Activated CD8-positive, alpha-beta T cell treated with anti-CD3 and anti-CD28 coated beads for 36 hours (primary cell): Measurements from ENCODE around the gene TRAF1. TPM values are rescaled to one million over a fixed set of nuclear protein-coding genes. Genes with fewer than 3 reads are reported as not detected.

Source experiments
- ATAC-seq: fragments of 200-7000 bp; cut with Tn5 transposase; one replicate; pipeline ENCODE4 v1.10.0; 2021; ENCODE audit warnings: mild to moderate bottlenecking, moderate library complexity
- CTCF ChIA-PET: fragments of 350-600 bp; sonication (Branson Sonifier 250); formaldehyde crosslinking; loops from one replicate; lab custom pipeline; 2021; ENCODE audit warnings: antibody characterized with exemption; lab: Charles Lee
- POLR2A ChIA-PET: fragments of 350-600 bp; sonication (Branson Sonifier 250); formaldehyde crosslinking; loops from one replicate; lab custom pipeline; 2021; ENCODE audit warnings: antibody characterized with exemption; lab: Charles Lee
- DNase-seq: peaks from one replicate; pipeline ENCODE4 v3.0.0-alpha.2; 2020
- H3K27ac Mint-ChIP-seq: one replicate; pipeline ENCODE4 v1.8.0; 2021; ENCODE audit warnings: mild to moderate bottlenecking, mixed read lengths
- H3K27me3 Mint-ChIP-seq: one replicate; pipeline ENCODE4 v1.8.0; 2021; ENCODE audit warnings: mixed read lengths
- H3K36me3 Mint-ChIP-seq: one replicate; pipeline ENCODE4 v1.8.0; 2021; ENCODE audit warnings: low read depth, mixed read lengths
- H3K4me1 Mint-ChIP-seq: one replicate; pipeline ENCODE4 v1.8.0; 2021; ENCODE audit warnings: low read depth, mixed read lengths
- H3K4me3 Mint-ChIP-seq: one replicate; pipeline ENCODE4 v1.8.0; 2021; ENCODE audit warnings: mild to moderate bottlenecking, moderate library complexity, mixed read lengths
- H3K9me3 Mint-ChIP-seq: one replicate; pipeline ENCODE4 v1.8.0; 2021; ENCODE audit warnings: mixed read lengths
- intact Hi-C: fragments of 100-400 bp; cut with micrococcal nuclease; formaldehyde crosslinking; loops from one replicate; pipeline ENCODE4 v1.10.0; 2022
- total RNA-seq, 2 experiments: library from RNA; stranded (reverse); gene quantifications; one replicate each; pipeline ENCODE4 v1.2.3, GENCODE V29; 2021
- TF ChIP-seq, protein P1 (sequence below): fragments of 200-600 bp; IDR thresholded peaks from one replicate; pipeline ENCODE4 v1.8.0; 2022; ENCODE audit warnings: antibody characterized with exemption, mild to moderate bottlenecking

TRAF1 gene
- total RNA-seq, 2 experiments from 2014 or later, result 147 to 150 TPM

DNA sequence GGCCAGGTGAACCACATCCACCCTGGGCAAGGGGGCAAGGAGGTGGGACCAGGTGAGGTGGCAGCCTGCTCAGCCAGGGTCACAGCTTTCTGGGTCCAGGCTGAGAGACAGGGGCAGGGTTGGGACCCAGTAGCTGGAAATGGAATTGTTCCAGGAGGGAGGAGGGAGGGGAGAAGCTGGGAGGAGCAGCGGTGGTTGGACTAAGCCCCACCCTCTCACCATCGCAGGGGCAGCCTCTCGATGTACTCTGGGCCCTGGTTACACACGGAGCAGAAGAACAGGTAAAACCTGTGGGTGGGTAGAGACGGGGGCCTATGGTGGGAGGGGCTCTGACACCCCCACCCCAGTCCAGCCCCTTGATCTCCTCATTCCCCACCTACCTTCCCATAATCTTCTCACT, 60.8 kb downstream of the TRAF1 start:
- peaks cover 72% of the 10 kb centered on the region for H3K36me3 Mint-ChIP-seq
- ChIA-PET CTCF (interaction anchor here (0.9 to 2.0 kb wide), 2 partner anchors 10 to 71 kb away, joined by 3 to 7 read pairs; no protein-coding TSS in a partner anchor), POLR2A (interaction anchor here (1.4 to 67.1 kb wide), 3 partner anchors 10 to 46 kb away, joined by 3 to 2439 read pairs (median 231); partner anchors contain the start of genes PSMD5 and TRAF1)
- no peaks in the 10 kb centered on the region for H3K9me3 Mint-ChIP-seq
- TF ChIP-seq, protein P1, sequence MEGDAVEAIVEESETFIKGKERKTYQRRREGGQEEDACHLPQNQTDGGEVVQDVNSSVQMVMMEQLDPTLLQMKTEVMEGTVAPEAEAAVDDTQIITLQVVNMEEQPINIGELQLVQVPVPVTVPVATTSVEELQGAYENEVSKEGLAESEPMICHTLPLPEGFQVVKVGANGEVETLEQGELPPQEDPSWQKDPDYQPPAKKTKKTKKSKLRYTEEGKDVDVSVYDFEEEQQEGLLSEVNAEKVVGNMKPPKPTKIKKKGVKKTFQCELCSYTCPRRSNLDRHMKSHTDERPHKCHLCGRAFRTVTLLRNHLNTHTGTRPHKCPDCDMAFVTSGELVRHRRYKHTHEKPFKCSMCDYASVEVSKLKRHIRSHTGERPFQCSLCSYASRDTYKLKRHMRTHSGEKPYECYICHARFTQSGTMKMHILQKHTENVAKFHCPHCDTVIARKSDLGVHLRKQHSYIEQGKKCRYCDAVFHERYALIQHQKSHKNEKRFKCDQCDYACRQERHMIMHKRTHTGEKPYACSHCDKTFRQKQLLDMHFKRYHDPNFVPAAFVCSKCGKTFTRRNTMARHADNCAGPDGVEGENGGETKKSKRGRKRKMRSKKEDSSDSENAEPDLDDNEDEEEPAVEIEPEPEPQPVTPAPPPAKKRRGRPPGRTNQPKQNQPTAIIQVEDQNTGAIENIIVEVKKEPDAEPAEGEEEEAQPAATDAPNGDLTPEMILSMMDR, result no peak
- no peak overlapping the region for H3K27ac Mint-ChIP-seq
- intact Hi-C loops, result no loop called here
- no peak overlapping the region for H3K4me3 Mint-ChIP-seq
- DNase-seq (no peak), ATAC-seq (no peak)
- peaks cover 23% of the 10 kb centered on the region for H3K4me1 Mint-ChIP-seq
- no peaks in the 10 kb centered on the region for H3K27me3 Mint-ChIP-seq

DNA sequence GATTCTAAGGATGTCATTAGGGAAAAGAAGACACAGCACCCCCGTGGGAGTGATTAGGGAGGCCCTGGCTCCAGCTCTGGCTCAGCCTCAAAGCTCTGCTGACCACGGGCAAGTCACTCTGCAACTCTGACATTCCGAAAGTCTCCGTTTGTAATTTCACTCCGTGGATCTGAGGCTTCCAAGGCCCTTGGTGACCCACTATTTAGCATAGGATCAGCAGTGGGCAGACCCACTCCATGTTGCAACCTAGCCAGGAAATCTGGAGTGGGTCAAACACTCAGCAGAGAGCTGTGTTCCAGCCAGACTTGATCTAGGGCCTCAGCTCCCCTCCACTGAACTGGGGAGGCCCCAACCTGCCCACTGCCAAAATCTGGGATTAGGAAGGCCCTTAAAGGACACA, 61.4 kb downstream of the TRAF1 start:
- H3K36me3 Mint-ChIP-seq, result peaks cover 74% of the 10 kb centered on the region
- TF ChIP-seq, protein P1, result no peak
- peaks cover 18% of the 10 kb centered on the region for H3K4me1 Mint-ChIP-seq
- DNase-seq, result no peak
- ATAC-seq, result no peak
- H3K27me3 Mint-ChIP-seq, result no peaks in the 10 kb centered on the region
- no peak overlapping the region for H3K27ac Mint-ChIP-seq
- no peaks in the 10 kb centered on the region for H3K9me3 Mint-ChIP-seq
- ChIA-PET POLR2A (interaction anchor here (1.4 to 67.1 kb wide), 3 partner anchors 11 to 47 kb away, joined by 3 to 2439 read pairs (median 231); partner anchors contain the start of genes PSMD5 and TRAF1), CTCF (no interaction called here)
- intact Hi-C loops, result no loop called here
- H3K4me3 Mint-ChIP-seq, result no peak overlapping the region

DNA sequence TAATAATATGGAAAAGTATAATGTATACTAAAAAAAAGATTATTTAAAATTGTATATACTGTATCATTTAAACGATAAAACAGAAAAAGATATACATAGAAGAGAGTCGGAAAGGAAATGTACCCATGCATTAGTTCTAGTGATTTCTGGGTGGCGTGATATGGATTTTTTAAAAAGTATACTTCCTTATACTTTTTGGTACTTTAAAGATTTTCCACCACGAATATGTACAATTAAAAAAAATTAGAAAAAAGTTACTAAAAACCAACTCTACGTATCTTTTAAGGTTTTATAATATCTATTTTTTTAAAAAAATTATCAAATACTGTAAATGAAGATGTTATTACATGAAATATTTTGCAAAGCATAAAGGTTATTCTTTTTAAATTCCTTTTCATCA, 61.9 kb downstream of the TRAF1 start:
- no peak overlapping the region for H3K27ac Mint-ChIP-seq
- ChIA-PET CTCF (interaction anchor here (0.7 to 0.8 kb wide), 2 partner anchors 17 to 171 kb away, joined by 3 read pairs; no protein-coding TSS in a partner anchor), POLR2A (interaction anchor here (1.4 to 67.1 kb wide), 3 partner anchors 11 to 47 kb away, joined by 3 to 2439 read pairs (median 231); partner anchors contain the start of genes PSMD5 and TRAF1)
- H3K9me3 Mint-ChIP-seq, result no peaks in the 10 kb centered on the region
- DNase-seq (no peak), ATAC-seq (no peak)
- H3K4me3 Mint-ChIP-seq, result no peak overlapping the region
- no peaks in the 10 kb centered on the region for H3K27me3 Mint-ChIP-seq
- intact Hi-C loops, result no loop called here
- H3K4me1 Mint-ChIP-seq, result peaks cover 13% of the 10 kb centered on the region
- peaks cover 74% of the 10 kb centered on the region for H3K36me3 Mint-ChIP-seq
- TF ChIP-seq, protein P1, result no peak

DNA sequence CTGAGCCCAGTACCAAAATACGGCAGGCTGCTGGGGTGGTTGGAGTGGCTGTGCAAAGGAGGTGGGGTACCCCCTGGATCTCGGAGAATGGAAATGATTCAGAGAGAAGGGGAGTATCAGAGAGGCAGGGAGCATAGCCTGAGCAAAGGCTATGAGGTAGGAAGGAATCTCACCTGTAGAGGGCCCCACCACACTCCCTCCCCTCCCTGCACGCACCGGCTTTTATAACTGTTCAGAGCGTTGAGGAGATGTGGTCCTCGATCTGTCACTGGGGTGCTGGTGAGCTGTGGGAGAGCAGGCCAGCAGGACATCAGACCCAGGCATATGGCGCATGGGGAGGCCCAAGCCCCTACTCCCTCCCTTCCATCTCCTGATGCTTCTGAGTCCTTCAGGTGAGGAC, 62.8 kb downstream of the TRAF1 start:
- peaks cover 69% of the 10 kb centered on the region for H3K36me3 Mint-ChIP-seq
- CTCF ChIA-PET, result interaction anchor here (0.7 to 0.8 kb wide), 3 partner anchors 16 to 172 kb away, joined by 3 read pairs; no protein-coding TSS in a partner anchor
- H3K9me3 Mint-ChIP-seq, result no peaks in the 10 kb centered on the region
- POLR2A ChIA-PET, result interaction anchor here (0.8 to 67.1 kb wide), 3 partner anchors 13 to 48 kb away, joined by 3 to 2439 read pairs (median 231); partner anchors contain the start of genes PHF19, PSMD5 and TRAF1
- TF ChIP-seq, protein P1, result no peak
- no peak for ATAC-seq
- H3K27ac Mint-ChIP-seq, result no peak overlapping the region
- no peak overlapping the region for H3K4me3 Mint-ChIP-seq
- intact Hi-C loops, result no loop called here
- no peaks in the 10 kb centered on the region for H3K27me3 Mint-ChIP-seq
- peaks cover 6% of the 10 kb centered on the region for H3K4me1 Mint-ChIP-seq
- DNase-seq, result no peak

DNA sequence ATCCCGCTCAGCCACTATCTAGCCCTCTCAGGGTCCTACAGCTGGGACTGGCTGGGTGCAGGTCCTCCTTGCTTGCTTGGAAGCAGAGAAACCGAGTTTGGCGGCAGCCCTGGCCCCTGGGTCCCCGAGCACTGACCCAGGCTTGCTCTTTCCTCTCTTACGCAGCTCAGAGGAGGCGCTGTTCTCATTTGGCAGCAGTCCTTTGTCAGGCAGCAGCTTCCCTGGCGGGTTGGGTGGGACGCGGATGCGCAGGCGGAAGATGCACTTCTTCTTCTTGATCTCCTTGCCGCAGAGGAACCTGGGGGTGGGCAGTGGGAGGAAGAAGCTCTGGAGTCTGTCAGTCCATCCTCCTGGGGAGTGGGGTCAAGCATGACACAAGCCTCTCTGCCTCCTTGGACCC, 64.1 kb downstream of the TRAF1 start:
- intact Hi-C loops, result no loop called here
- no peak for ATAC-seq
- DNase-seq, result no peak
- ChIA-PET POLR2A (interaction anchor here (1.4 to 67.1 kb wide), 3 partner anchors 13 to 69 kb away, joined by 3 to 2439 read pairs (median 231); partner anchors contain the start of genes FBXW2, PSMD5 and TRAF1), CTCF (interaction anchor here (1.0 kb wide), 1 partner anchor 30 kb away, joined by 3 read pairs; no protein-coding TSS in a partner anchor)
- Mint-ChIP-seq H3K27me3 (no peaks in the 10 kb centered on the region), H3K4me1 (peaks cover 3% of the 10 kb centered on the region), H3K36me3 (peaks cover 71% of the 10 kb centered on the region), H3K27ac (no peak overlapping the region), H3K4me3 (no peak overlapping the region), H3K9me3 (no peaks in the 10 kb centered on the region)
- TF ChIP-seq, protein P1, result no peak
